ENCODE results near the gene MBD6.

GRCh38 chr12:57518176-57518919, 4.3 kb upstream of the MBD6 start:
- TF ChIP-seq POLR2AphosphoS5 (IDR thresholded peaks at IDR 0.05) (no peak), POLR2A (IDR thresholded peaks at IDR 0.05) (no peak), CTCF (IDR thresholded peaks at IDR 0.05 in 8 of 11, conservative IDR thresholded peaks at IDR 0.05 in 3 of 11) (no peak)
